NCI-H1092 (cell line): ENCODE measurements around the gene NPHP4.

Experiments
- DNase-seq: peaks from one replicate; lab custom pipeline; 2025; lab: John Stamatoyannopoulos, UW

The NPHP4 gene

GRCh38 chr1:5989731-5990271, 2.4 kb downstream of the NPHP4 start:
- DNase-seq: no peak

GRCh38 chr1:5989286-5989605, 3.0 kb downstream of the NPHP4 start:
- DNase-seq: no peak

- DNase-seq: no peak
Observed at GRCh38 chr1:5988596-5989285, 3.5 kb downstream of the NPHP4 start.

GRCh38 chr1:5986018-5986417, 6.2 kb downstream of the NPHP4 start:
- no peak for DNase-seq

GRCh38 chr1:5985250-5985649, 7.0 kb downstream of the NPHP4 start:
- no peak for DNase-seq

GRCh38 chr1:5983361-5984103, 8.7 kb downstream of the NPHP4 start:
- no peak for DNase-seq

GRCh38 chr1:5982868-5983267, 9.4 kb downstream of the NPHP4 start:
- no peak for DNase-seq

- DNase-seq: no peak
Observed at GRCh38 chr1:5982276-5982675, 9.9 kb downstream of the NPHP4 start.

GRCh38 chr1:5981009-5981380, 11.2 kb downstream of the NPHP4 start:
- no peak for DNase-seq

- no peak for DNase-seq
Observed at GRCh38 chr1:5980314-5981008, 11.8 kb downstream of the NPHP4 start.

GRCh38 chr1:5979536-5980313, 12.5 kb downstream of the NPHP4 start:
- no peak for DNase-seq

- DNase-seq: no peak
Observed at GRCh38 chr1:5978452-5978851, 13.8 kb downstream of the NPHP4 start.

- DNase-seq: no peak
Observed at GRCh38 chr1:5977494-5978444, 14.5 kb downstream of the NPHP4 start.

- no peak for DNase-seq
Observed at GRCh38 chr1:5976726-5977493, 15.3 kb downstream of the NPHP4 start.

- DNase-seq: no peak
Observed at GRCh38 chr1:5976231-5976630, 16.0 kb downstream of the NPHP4 start.

- peak; percentile 50 for DNase-seq
Observed at GRCh38 chr1:5975133-5975880, 16.9 kb downstream of the NPHP4 start.

- no peak for DNase-seq
Observed at GRCh38 chr1:5974631-5975030, 17.6 kb downstream of the NPHP4 start.

- DNase-seq: no peak
Observed at GRCh38 chr1:5973771-5974170, 18.5 kb downstream of the NPHP4 start.

GRCh38 chr1:5972198-5972520, 20.1 kb downstream of the NPHP4 start:
- DNase-seq: no peak
